Glutamatergic neuron (in vitro differentiated cells): ENCODE data around the gene ARHGAP21. TPM values are rescaled to one million over a fixed set of nuclear protein-coding genes. Genes with fewer than 3 reads are reported as not detected.

Experiments
- DNase-seq: peaks from one replicate; pipeline ENCODE4 v3.0.0; 2022
- H3K27ac Mint-ChIP-seq: one replicate; pipeline ENCODE4 v1.8.0; 2020; ENCODE audit warnings: mild to moderate bottlenecking, mixed read lengths, inconsistent platforms; ENCODE audit not compliant: unreplicated experiment
- H3K27me3 Mint-ChIP-seq: one replicate; pipeline ENCODE4 v1.8.0; 2020; ENCODE audit warnings: mild to moderate bottlenecking, moderate library complexity, mixed read lengths, inconsistent platforms; ENCODE audit not compliant: unreplicated experiment
- H3K36me3 Mint-ChIP-seq: one replicate; pipeline ENCODE4 v1.8.0; 2020; ENCODE audit warnings: mild to moderate bottlenecking, mixed read lengths, inconsistent platforms; ENCODE audit not compliant: unreplicated experiment
- H3K4me1 Mint-ChIP-seq: one replicate; pipeline ENCODE4 v1.8.0; 2020; ENCODE audit warnings: mild to moderate bottlenecking, low read depth, mixed read lengths, inconsistent platforms; ENCODE audit not compliant: unreplicated experiment
- H3K4me3 Mint-ChIP-seq: one replicate; pipeline ENCODE4 v1.8.0; 2020; ENCODE audit warnings: mild to moderate bottlenecking, mixed read lengths, inconsistent platforms; ENCODE audit not compliant: unreplicated experiment
- H3K9me3 Mint-ChIP-seq: one replicate; pipeline ENCODE4 v1.8.0; 2020; ENCODE audit warnings: mild to moderate bottlenecking, moderate library complexity, mixed read lengths, inconsistent platforms; ENCODE audit not compliant: unreplicated experiment
- CTCF ChIP-seq: fragments of 200-600 bp; sonication (generic); IDR thresholded peaks from one replicate; pipeline ENCODE4 v1.5.0; 2021; ENCODE audit not compliant: partially characterized antibody, unreplicated experiment
- total RNA-seq: library from RNA; stranded (reverse); fragmentation: NEBNext Ultra II Directional; extraction: Animal tissue kit (Norgen Biotek cat#: 25700); gene quantifications from one replicate; pipeline ENCODE4 v1.2.1, GENCODE V29; 2021; ENCODE audit not compliant: unreplicated experiment

The ARHGAP21 gene
- total RNA-seq, 1 donor from 2014 or later, result 217 TPM

GRCh38 chr10:24561453-24561852 is 162.2 kb downstream of the ARHGAP21 start:
- Mint-ChIP-seq H3K9me3 (peaks cover 2% of the 10 kb centered on the region), H3K4me3 (no peak overlapping the region), H3K27me3 (no peaks in the 10 kb centered on the region), H3K36me3 (peaks cover 12% of the 10 kb centered on the region), H3K4me1 (no peaks in the 10 kb centered on the region), H3K27ac (no peak overlapping the region)
- no peak for DNase-seq
- TF ChIP-seq CTCF, result no peak

- no peak overlapping the region for H3K4me3 Mint-ChIP-seq
- H3K27ac Mint-ChIP-seq, result no peak overlapping the region
- peaks cover 2% of the 10 kb centered on the region for H3K9me3 Mint-ChIP-seq
- peak; percentile 68 for TF ChIP-seq CTCF
- no peaks in the 10 kb centered on the region for H3K27me3 Mint-ChIP-seq
- H3K4me1 Mint-ChIP-seq, result no peaks in the 10 kb centered on the region
- no peak for DNase-seq
- H3K36me3 Mint-ChIP-seq, result peaks cover 12% of the 10 kb centered on the region
Measured at GRCh38 chr10:24556750-24557742, 166.6 kb downstream of the ARHGAP21 start.

GRCh38 chr10:24556126-24556749 is 167.4 kb downstream of the ARHGAP21 start:
- H3K36me3 Mint-ChIP-seq, result peaks cover 12% of the 10 kb centered on the region
- TF ChIP-seq CTCF, result no peak
- no peak for DNase-seq
- no peak overlapping the region for H3K27ac Mint-ChIP-seq
- H3K4me3 Mint-ChIP-seq, result no peak overlapping the region
- H3K9me3 Mint-ChIP-seq, result peaks cover 2% of the 10 kb centered on the region
- H3K4me1 Mint-ChIP-seq, result no peaks in the 10 kb centered on the region
- no peaks in the 10 kb centered on the region for H3K27me3 Mint-ChIP-seq

GRCh38 chr10:24554036-24554435 is 169.7 kb downstream of the ARHGAP21 start:
- peaks cover 3% of the 10 kb centered on the region for H3K27me3 Mint-ChIP-seq
- no peaks in the 10 kb centered on the region for H3K4me1 Mint-ChIP-seq
- H3K36me3 Mint-ChIP-seq, result no peaks in the 10 kb centered on the region
- no peak overlapping the region for H3K27ac Mint-ChIP-seq
- H3K9me3 Mint-ChIP-seq, result peaks cover 2% of the 10 kb centered on the region
- no peak overlapping the region for H3K4me3 Mint-ChIP-seq
- no peak for DNase-seq
- no peak for TF ChIP-seq CTCF
